Measurements from ENCODE around the gene MKNK1.

Gene MKNK1

GRCh38 chr1:46520063-46520911 lies 83.8 kb downstream of the MKNK1 start:
- DNase-seq, result no peak

GRCh38 chr1:46519209-46519608 lies 84.9 kb downstream of the MKNK1 start:
- DNase-seq, result no peak

- DNase-seq, result no peak
Observed at GRCh38 chr1:46517932-46518498, 86.1 kb downstream of the MKNK1 start.

GRCh38 chr1:46517010-46517600 lies 87.0 kb downstream of the MKNK1 start:
- DNase-seq, result no peak

- no peak for DNase-seq
Observed at GRCh38 chr1:46516200-46516950, 87.7 kb downstream of the MKNK1 start.

GRCh38 chr1:46515576-46515975 lies 88.5 kb downstream of the MKNK1 start:
- DNase-seq, result no peak

GRCh38 chr1:46513536-46513935 lies 90.5 kb downstream of the MKNK1 start:
- DNase-seq, result no peak

GRCh38 chr1:46512792-46513190 lies 91.3 kb downstream of the MKNK1 start:
- no peak for DNase-seq

- no peak for DNase-seq
Observed at GRCh38 chr1:46512135-46512791, 91.8 kb downstream of the MKNK1 start.

- no peak for DNase-seq
Observed at GRCh38 chr1:46510998-46511365, 93.1 kb downstream of the MKNK1 start.

GRCh38 chr1:46510341-46510997 lies 93.6 kb downstream of the MKNK1 start:
- no peak for DNase-seq

- no peak for DNase-seq
Observed at GRCh38 chr1:46508757-46509156, 95.3 kb downstream of the MKNK1 start.

All from activated effector memory CD4-positive, alpha-beta T cell treated with Interleukin-2 at 50 U/mL for 16 hours (primary cell).